CD8-positive, alpha-beta memory T cell (primary cell): ENCODE results near the gene WASHC2A. TPM values are rescaled to one million over a fixed set of nuclear protein-coding genes. Genes with fewer than 3 reads are reported as not detected.
"Not testable (repeated sequence)": the region's sequence is repeated elsewhere in the genome, so short reads cannot be mapped to it uniquely, and the experiment has no call there.

ENCODE experiments used
- CTCF ChIA-PET: fragments of 350-600 bp; sonication (Branson Sonifier 250); formaldehyde crosslinking; loops from one replicate; lab custom pipeline; 2021; ENCODE audit warnings: antibody characterized with exemption; lab: Charles Lee
- POLR2A ChIA-PET: fragments of 350-600 bp; sonication (Branson Sonifier 250); formaldehyde crosslinking; loops from one replicate; lab custom pipeline; 2021; ENCODE audit warnings: antibody characterized with exemption; lab: Charles Lee
- DNase-seq, 5 donors: peaks; one replicate each; pipeline versions ENCODE4 v3.0.0 to v3.0.0-alpha.2; 2020 to 2022; ENCODE audit warnings: mixed read lengths in 1 of 5
- H3K27ac ChIP-seq: one replicate; pipeline ENCODE4 v1.7.0; 2013; ENCODE audit warnings: low read depth, mild to moderate bottlenecking, low read length, moderate library complexity
- H3K27me3 ChIP-seq: 2 replicates; pipeline ENCODE4 v1.7.0; 2013; ENCODE audit warnings: low read length, mild to moderate bottlenecking; ENCODE audit not compliant: insufficient read depth, poor library complexity, severe bottlenecking
- H3K36me3 ChIP-seq: 2 replicates; pipeline ENCODE4 v1.7.0; 2013; ENCODE audit warnings: mild to moderate bottlenecking, low read length, moderate library complexity; ENCODE audit not compliant: insufficient read depth
- H3K4me1 ChIP-seq: 2 replicates; pipeline ENCODE4 v1.7.0; 2013; ENCODE audit warnings: mild to moderate bottlenecking, low read length, moderate library complexity; ENCODE audit not compliant: insufficient read depth
- H3K4me3 ChIP-seq: 2 replicates; pipeline ENCODE4 v1.7.0; 2013; ENCODE audit warnings: mild to moderate bottlenecking, low read length
- H3K9me3 ChIP-seq: 2 replicates; pipeline ENCODE4 v1.7.0; 2013; ENCODE audit warnings: mild to moderate bottlenecking, low read length
- H3K27ac Mint-ChIP-seq, 8 donors: one replicate each; pipeline ENCODE4 v1.8.0; 2020 to 2021; ENCODE audit warnings: mixed read lengths in 8 of 8, mild to moderate bottlenecking in 6 of 8, inconsistent platforms in 3 of 8, moderate library complexity in 3 of 8
- H3K27me3 Mint-ChIP-seq, 2 donors: one replicate each; pipeline ENCODE4 v1.8.0; 2020 to 2021; ENCODE audit warnings: mixed read lengths in 2 of 2, mild to moderate bottlenecking in 1 of 2, moderate library complexity in 1 of 2
- H3K36me3 Mint-ChIP-seq, 3 donors: one replicate each; pipeline ENCODE4 v1.8.0; 2020 to 2021; ENCODE audit warnings: mixed read lengths in 3 of 3, inconsistent platforms in 1 of 3, mild to moderate bottlenecking in 1 of 3
- H3K4me1 Mint-ChIP-seq, 3 donors: one replicate each; pipeline ENCODE4 v1.8.0; 2020 to 2021; ENCODE audit warnings: mixed read lengths in 3 of 3, inconsistent platforms in 1 of 3, mild to moderate bottlenecking in 1 of 3
- H3K4me3 Mint-ChIP-seq, 7 donors: one replicate each; pipeline ENCODE4 v1.8.0; 2020 to 2021; ENCODE audit warnings: mixed read lengths in 7 of 7, mild to moderate bottlenecking in 6 of 7, moderate library complexity in 4 of 7, inconsistent platforms in 2 of 7
- H3K9me3 Mint-ChIP-seq, 5 donors: one replicate each; pipeline ENCODE4 v1.8.0; 2020 to 2022; ENCODE audit warnings: mixed read lengths in 5 of 5, mild to moderate bottlenecking in 3 of 5, moderate library complexity in 2 of 5, inconsistent platforms in 1 of 5
- polyA plus RNA-seq: library from polyadenylated mRNA; unstranded; fragments of 300-500 nt; fragmentation: Illumina TruSeq; gene quantifications from one replicate; pipeline ENCODE4 v1.2.3, GENCODE V29; 2021
- total RNA-seq, 2 experiments: library from RNA; stranded (reverse); gene quantifications; one replicate each; pipeline ENCODE4 v1.2.3, GENCODE V29; 2021

The WASHC2A gene
- total and polyA plus RNA-seq, 3 experiments from 2014 or later: 30.9 to 46.1 (median 33.2) TPM

- H3K36me3 ChIP-seq, CTCF ChIA-PET, H3K4me1 Mint-ChIP-seq, H3K4me1 ChIP-seq, H3K27ac Mint-ChIP-seq, H3K36me3 Mint-ChIP-seq, H3K9me3 Mint-ChIP-seq, H3K9me3 ChIP-seq, H3K27me3 Mint-ChIP-seq, H3K27ac ChIP-seq, POLR2A ChIA-PET, H3K4me3 ChIP-seq, H3K27me3 ChIP-seq, DNase-seq: not testable (repeated sequence)
- H3K4me3 Mint-ChIP-seq: peak overlapping the region in 1 of 7 donors; percentile 3
Measured at GRCh38 chr10:50058727-50059126, 9.0 kb upstream of the WASHC2A start.

- H3K27me3 ChIP-seq, H3K36me3 ChIP-seq, H3K4me3 Mint-ChIP-seq, H3K4me3 ChIP-seq, H3K4me1 ChIP-seq, CTCF ChIA-PET, H3K9me3 Mint-ChIP-seq, H3K27ac ChIP-seq, DNase-seq, H3K27ac Mint-ChIP-seq, H3K4me1 Mint-ChIP-seq, H3K27me3 Mint-ChIP-seq, POLR2A ChIA-PET, H3K9me3 ChIP-seq, H3K36me3 Mint-ChIP-seq: not testable (repeated sequence)
Measured at GRCh38 chr10:50059946-50060345, 7.8 kb upstream of the WASHC2A start.

- H3K27ac Mint-ChIP-seq, H3K9me3 Mint-ChIP-seq, H3K9me3 ChIP-seq, H3K4me3 ChIP-seq, H3K27ac ChIP-seq, DNase-seq, H3K27me3 Mint-ChIP-seq, H3K36me3 ChIP-seq, H3K4me1 ChIP-seq, H3K4me3 Mint-ChIP-seq, H3K27me3 ChIP-seq, CTCF ChIA-PET, POLR2A ChIA-PET, H3K36me3 Mint-ChIP-seq, H3K4me1 Mint-ChIP-seq: not testable (repeated sequence)
Measured at GRCh38 chr10:50061548-50061947, 6.2 kb upstream of the WASHC2A start.

GRCh38 chr10:50063100-50063499, 4.7 kb upstream of the WASHC2A start:
- Histone ChIP-seq H3K36me3 (no peaks in the 10 kb centered on the region), H3K9me3 (no peaks in the 10 kb centered on the region), H3K27ac (no peak overlapping the region), H3K4me3 (no peak overlapping the region), H3K4me1 (no peaks in the 10 kb centered on the region), H3K27me3 (no peaks in the 10 kb centered on the region)
- ChIA-PET POLR2A (no interaction called here), CTCF (no interaction called here)
- Mint-ChIP-seq H3K36me3 (peaks cover 0 to 2% (median 0%) of the 10 kb centered on the region in 3 donors), H3K4me3 (peak overlapping the region in 1 of 7 donors; percentile 27), H3K27me3 (peaks cover 0 to 2% of the 10 kb centered on the region in 2 donors), H3K27ac (no peak overlapping the region), H3K4me1 (peaks cover 3 to 10% (median 5%) of the 10 kb centered on the region in 3 donors), H3K9me3 (peaks cover 0 to 1% (median 0%) of the 10 kb centered on the region in 5 donors)
- DNase-seq: no peak

GRCh38 chr10:50068352-50068659, 552 bp downstream of the WASHC2A start:
- POLR2A ChIA-PET, H3K27ac ChIP-seq, H3K27me3 ChIP-seq, H3K9me3 ChIP-seq, CTCF ChIA-PET, H3K9me3 Mint-ChIP-seq, H3K4me1 ChIP-seq, H3K36me3 ChIP-seq, H3K4me3 ChIP-seq, H3K27me3 Mint-ChIP-seq: not testable (repeated sequence)
- Mint-ChIP-seq H3K27ac (peak overlapping the region in 2 of 8 donors; percentile 50 to 72), H3K4me1 (peaks cover 9 to 19% (median 15%) of the 10 kb centered on the region in 3 donors), H3K4me3 (peak overlapping the region; percentile 45 to 94 (median 80)), H3K36me3 (peaks cover 0 to 16% (median 0%) of the 10 kb centered on the region in 3 donors)
- peak in 1 of 5 donors; percentile 6 for DNase-seq

- H3K36me3 Mint-ChIP-seq: peaks cover 0 to 24% (median 1%) of the 10 kb centered on the region in 3 donors
- H3K27me3 ChIP-seq, H3K4me3 ChIP-seq, H3K9me3 ChIP-seq, DNase-seq, H3K9me3 Mint-ChIP-seq, H3K27ac Mint-ChIP-seq, H3K27me3 Mint-ChIP-seq, POLR2A ChIA-PET, H3K36me3 ChIP-seq, H3K4me3 Mint-ChIP-seq, CTCF ChIA-PET, H3K4me1 Mint-ChIP-seq, H3K4me1 ChIP-seq, H3K27ac ChIP-seq: not testable (repeated sequence)
Measured at GRCh38 chr10:50075139-50075538, 7.4 kb downstream of the WASHC2A start.

GRCh38 chr10:50075544-50075943, 7.8 kb downstream of the WASHC2A start:
- H3K4me1 Mint-ChIP-seq, H3K36me3 ChIP-seq, H3K27ac ChIP-seq, POLR2A ChIA-PET, H3K27ac Mint-ChIP-seq, H3K27me3 Mint-ChIP-seq, H3K27me3 ChIP-seq, CTCF ChIA-PET, DNase-seq, H3K4me3 ChIP-seq, H3K9me3 ChIP-seq, H3K9me3 Mint-ChIP-seq, H3K4me1 ChIP-seq: not testable (repeated sequence)
- H3K36me3 Mint-ChIP-seq: peaks cover 0 to 21% (median 1%) of the 10 kb centered on the region in 3 donors
- H3K4me3 Mint-ChIP-seq: peak overlapping the region in 1 of 7 donors; percentile 12

- DNase-seq, H3K27ac ChIP-seq, H3K27me3 Mint-ChIP-seq, H3K27ac Mint-ChIP-seq, H3K4me1 Mint-ChIP-seq, H3K4me3 ChIP-seq, H3K9me3 Mint-ChIP-seq, CTCF ChIA-PET, H3K9me3 ChIP-seq, H3K36me3 ChIP-seq, POLR2A ChIA-PET, H3K4me1 ChIP-seq, H3K4me3 Mint-ChIP-seq, H3K27me3 ChIP-seq: not testable (repeated sequence)
- peaks cover 0 to 21% (median 3%) of the 10 kb centered on the region in 3 donors for H3K36me3 Mint-ChIP-seq
Measured at GRCh38 chr10:50091304-50091703, 23.6 kb downstream of the WASHC2A start.

GRCh38 chr10:50092928-50093327, 25.2 kb downstream of the WASHC2A start:
- peaks cover 0 to 23% (median 3%) of the 10 kb centered on the region in 3 donors for H3K36me3 Mint-ChIP-seq
- H3K27ac ChIP-seq, H3K4me1 ChIP-seq, H3K27ac Mint-ChIP-seq, H3K9me3 Mint-ChIP-seq, H3K36me3 ChIP-seq, H3K9me3 ChIP-seq, H3K27me3 Mint-ChIP-seq, H3K4me3 ChIP-seq, CTCF ChIA-PET, H3K27me3 ChIP-seq, DNase-seq, H3K4me3 Mint-ChIP-seq, POLR2A ChIA-PET, H3K4me1 Mint-ChIP-seq: not testable (repeated sequence)
